SK-N-SH (cell line): Measurements from ENCODE around the gene LAPTM5. TPM values are rescaled to one million over a fixed set of nuclear protein-coding genes. Genes with fewer than 3 reads are reported as not detected.

Experiments
- CTCF ChIA-PET: fragments of 300-600, 350-600 bp; formaldehyde crosslinking; extraction: SDS; loops from one replicate; lab custom pipeline; 2021; lab: Yijun Ruan, JAX
- POLR2A ChIA-PET: fragments of 350-600 bp; sonication (Branson Sonifier 250); formaldehyde crosslinking; extraction: SDS; loops from one replicate; lab custom pipeline; 2020; ENCODE audit warnings: antibody characterized with exemption, inconsistent platforms; lab: Yijun Ruan, JAX
- DNase-seq: peaks from one replicate; pipeline ENCODE4 v3.0.0; 2012
- H2AFZ ChIP-seq: fragments of 200-600 bp; sonication (generic); 2 replicates; pipeline ENCODE4 v1.8.1; 2016; ENCODE audit warnings: antibody characterized with exemption, mild to moderate bottlenecking, low read depth
- H3F3A ChIP-seq: fragments of 200-600 bp; sonication (generic); replicated peaks from 2 replicates; pipeline ENCODE3; 2016; ENCODE audit warnings: antibody characterized with exemption, mild to moderate bottlenecking; ENCODE audit not compliant: insufficient read depth
- H3K27ac ChIP-seq, 2 experiments: fragments of 200-500 bp in 1 of 2; fragments of 200-600 bp in 1 of 2; sonication (Bioruptor generic) in 1 of 2; sonication (generic), shearing (Covaris generic) in 1 of 2; 2 replicates each; pipeline versions ENCODE4 v1.5.1 to v1.6.1; 2014 to 2016; ENCODE audit warnings: low read depth in 2 of 2, inconsistent platforms in 1 of 2, low read length in 1 of 2, mild to moderate bottlenecking in 1 of 2, mixed read lengths in 1 of 2
- H3K27me3 ChIP-seq: fragments of 200-600 bp; sonication (generic), shearing (Covaris generic); 2 replicates; pipeline ENCODE4 v1.6.1; 2016; ENCODE audit warnings: mixed run types; ENCODE audit not compliant: insufficient read depth
- H3K36me3 ChIP-seq, 2 experiments: fragments of 200-500 bp in 1 of 2; fragments of 200-600 bp in 1 of 2; sonication (Bioruptor generic) in 1 of 2; sonication (generic) in 1 of 2; replicated peaks in 1 of 2; 2 replicates each; pipeline versions ENCODE3 to v1.5.1; 2014 to 2016; ENCODE audit warnings: low read length in 1 of 2, mild to moderate bottlenecking in 1 of 2; ENCODE audit not compliant: insufficient read depth in 2 of 2, control insufficient read depth in 1 of 2
- H3K4me1 ChIP-seq, 2 experiments: fragments of 200-500 bp in 1 of 2; fragments of 200-600 bp in 1 of 2; sonication (Bioruptor generic) in 1 of 2; sonication (generic), shearing (Covaris generic) in 1 of 2; 2 replicates each; pipeline versions ENCODE4 v1.5.1 to v1.6.1; 2014 to 2016; ENCODE audit warnings: low read depth in 1 of 2, low read length in 1 of 2, mixed run types in 1 of 2; ENCODE audit not compliant: insufficient read depth in 2 of 2, control insufficient read depth in 1 of 2
- H3K4me2 ChIP-seq: fragments of 200-600 bp; sonication (generic), shearing (Covaris generic); 2 replicates; pipeline ENCODE4 v1.6.1; 2017; ENCODE audit warnings: mixed run types
- H3K4me3 ChIP-seq, 2 experiments: fragments of 200-500 bp in 1 of 2; fragments of 200-600 bp in 1 of 2; sonication (Bioruptor generic) in 1 of 2; sonication (generic), shearing (Covaris generic) in 1 of 2; 2 replicates each; pipeline versions ENCODE4 v1.5.1 to v1.8.1; 2014 to 2016; ENCODE audit warnings: low read depth in 2 of 2, inconsistent platforms in 1 of 2, low read length in 1 of 2, mild to moderate bottlenecking in 1 of 2, mixed read lengths in 1 of 2, moderate library complexity in 1 of 2
- H3K79me2 ChIP-seq: fragments of 200-600 bp; sonication (generic); 2 replicates; pipeline ENCODE4 v1.8.1; 2017; ENCODE audit warnings: mild to moderate bottlenecking; ENCODE audit not compliant: insufficient read depth
- H3K9ac ChIP-seq: fragments of 200-600 bp; sonication (generic); 2 replicates; pipeline ENCODE4 v1.6.1; 2017; ENCODE audit warnings: mixed run types
- H3K9me2 ChIP-seq: fragments of 200-600 bp; sonication (generic); 2 replicates; pipeline ENCODE4 v1.6.1; 2017; ENCODE audit warnings: mixed run types
- H3K9me3 ChIP-seq: fragments of 200-600 bp; sonication (generic); 2 replicates; pipeline ENCODE4 v1.6.1; 2017; ENCODE audit warnings: mixed run types, mild to moderate bottlenecking, moderate library complexity
- H4K20me1 ChIP-seq: fragments of 200-600 bp; sonication (generic); 2 replicates; pipeline ENCODE4 v1.6.1; 2017; ENCODE audit warnings: mild to moderate bottlenecking, mixed run types; ENCODE audit not compliant: insufficient read depth
- CHD2 ChIP-seq: fragments of 150-350 bp; IDR thresholded peaks from 2 replicates; pipeline ENCODE4 v1.6.1; 2018; ENCODE audit warnings: low read length; ENCODE audit not compliant: partially characterized antibody
- FOSL2 ChIP-seq: IDR thresholded peaks from 2 replicates; pipeline ENCODE4 v1.4.0; 2012; ENCODE audit warnings: low read depth, mild to moderate bottlenecking, moderate library complexity, borderline replicate concordance
- GABPA ChIP-seq: IDR thresholded peaks from 2 replicates; pipeline ENCODE4 v1.4.0; 2012; ENCODE audit warnings: low read depth, mild to moderate bottlenecking
- MEF2A ChIP-seq: IDR thresholded peaks from 2 replicates; pipeline ENCODE4 v1.4.0; 2012; ENCODE audit warnings: low read depth, borderline replicate concordance
- MXI1 ChIP-seq: IDR thresholded peaks from 2 replicates; pipeline ENCODE4 v1.6.1; 2012; ENCODE audit warnings: mild to moderate bottlenecking, low read depth, low read length, improper control_type of control experiment
- NRF1 ChIP-seq: IDR thresholded peaks from 2 replicates; pipeline ENCODE4 v1.6.1; 2012; ENCODE audit warnings: low read depth, mild to moderate bottlenecking, low read length
- POLR2AphosphoS5 ChIP-seq: IDR thresholded peaks from 2 replicates; pipeline ENCODE4 v1.6.1; 2012; ENCODE audit warnings: low read depth, low read length
- RAD21 ChIP-seq: IDR thresholded peaks from 2 replicates; pipeline ENCODE4 v1.6.1; 2012; ENCODE audit warnings: mild to moderate bottlenecking, low read length
- RXRA ChIP-seq: IDR thresholded peaks from 2 replicates; pipeline ENCODE4 v1.4.0; 2012; ENCODE audit warnings: low read depth, mild to moderate bottlenecking, borderline replicate concordance
- SMC3 ChIP-seq: IDR thresholded peaks from 2 replicates; pipeline ENCODE4 v1.6.1; 2012; ENCODE audit warnings: low read depth, low read length, improper control_type of control experiment
- TAF1 ChIP-seq: IDR thresholded peaks from 2 replicates; pipeline ENCODE4 v1.6.1; 2012; ENCODE audit warnings: low read depth, mild to moderate bottlenecking, low read length, moderate library complexity, borderline replicate concordance
- YY1 ChIP-seq: IDR thresholded peaks from 2 replicates; pipeline ENCODE4 v1.4.0; 2012; ENCODE audit warnings: low read depth, mild to moderate bottlenecking
- WGBS: methylation state at CpG from one replicate; pipeline ENCODE4 v1.1.6; 2017; ENCODE audit warnings: low lambda C conversion rate; 5-methylcytosine and 5-hydroxymethylcytosine counted together
- polyA plus RNA-seq, 3 experiments: library from polyadenylated mRNA; depleted of rRNA; stranded (reverse); fragments of >200 nt; gene quantifications; 2 replicates each; pipeline ENCODE4 v1.2.3, GENCODE V29; 2012
- TF ChIP-seq, protein P1 (sequence below): IDR thresholded peaks from 2 replicates; pipeline ENCODE4 v1.4.0; 2012; ENCODE audit warnings: low read depth, borderline replicate concordance
- TF ChIP-seq, protein P2 (sequence below): fragments of 150-350 bp; IDR thresholded peaks from 2 replicates; pipeline ENCODE4 v1.6.1; 2016; ENCODE audit warnings: mild to moderate bottlenecking, low read depth, low read length

Gene LAPTM5
- polyA plus RNA-seq, 1 of the 3 experiments (the other 2 are of a cell fraction) = 1.1 TPM

DNA sequence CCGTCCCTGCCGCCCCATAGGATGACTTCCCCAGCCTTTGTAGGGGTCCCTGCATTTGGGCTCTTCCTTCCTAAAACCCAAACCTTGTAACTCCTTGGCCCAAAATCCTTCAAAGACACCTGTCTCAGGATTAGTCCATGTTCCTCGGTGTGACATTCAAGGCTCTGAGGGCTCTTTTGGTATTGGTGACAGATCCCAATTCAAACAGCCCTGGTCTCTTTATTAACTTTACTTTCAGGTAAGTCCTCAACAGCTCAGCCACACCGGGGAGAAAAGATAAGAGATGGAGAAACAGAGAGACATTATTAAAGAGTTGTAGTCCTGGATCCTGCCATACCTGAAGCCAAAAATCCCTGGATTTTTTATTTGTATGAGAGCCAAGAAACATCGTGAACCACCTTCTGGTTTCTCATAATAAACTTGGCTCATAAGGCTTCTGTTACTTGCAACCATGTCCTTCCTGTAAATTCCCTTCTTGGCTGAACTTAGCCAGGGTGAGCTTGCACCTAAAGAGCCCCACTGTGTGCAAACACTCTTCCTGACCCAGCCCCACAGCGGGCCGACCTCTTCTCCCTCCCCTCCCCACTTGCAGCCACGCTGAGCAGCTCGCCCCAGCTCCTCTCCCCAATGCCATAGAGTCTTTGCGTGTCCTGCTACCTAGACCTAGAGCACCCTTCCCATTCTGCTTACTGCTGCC lies 26.3 kb downstream of the LAPTM5 start:
- TF ChIP-seq MXI1 = no peak
- no peak for TF ChIP-seq GABPA
- TF ChIP-seq NRF1 = no peak
- no peak for TF ChIP-seq SMC3
- TF ChIP-seq MEF2A = no peak
- no peak for TF ChIP-seq RXRA
- no peak for TF ChIP-seq RAD21
- TF ChIP-seq, protein P1, sequence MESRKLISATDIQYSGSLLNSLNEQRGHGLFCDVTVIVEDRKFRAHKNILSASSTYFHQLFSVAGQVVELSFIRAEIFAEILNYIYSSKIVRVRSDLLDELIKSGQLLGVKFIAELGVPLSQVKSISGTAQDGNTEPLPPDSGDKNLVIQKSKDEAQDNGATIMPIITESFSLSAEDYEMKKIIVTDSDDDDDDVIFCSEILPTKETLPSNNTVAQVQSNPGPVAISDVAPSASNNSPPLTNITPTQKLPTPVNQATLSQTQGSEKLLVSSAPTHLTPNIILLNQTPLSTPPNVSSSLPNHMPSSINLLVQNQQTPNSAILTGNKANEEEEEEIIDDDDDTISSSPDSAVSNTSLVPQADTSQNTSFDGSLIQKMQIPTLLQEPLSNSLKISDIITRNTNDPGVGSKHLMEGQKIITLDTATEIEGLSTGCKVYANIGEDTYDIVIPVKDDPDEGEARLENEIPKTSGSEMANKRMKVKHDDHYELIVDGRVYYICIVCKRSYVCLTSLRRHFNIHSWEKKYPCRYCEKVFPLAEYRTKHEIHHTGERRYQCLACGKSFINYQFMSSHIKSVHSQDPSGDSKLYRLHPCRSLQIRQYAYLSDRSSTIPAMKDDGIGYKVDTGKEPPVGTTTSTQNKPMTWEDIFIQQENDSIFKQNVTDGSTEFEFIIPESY = no peak
- TF ChIP-seq, protein P2, sequence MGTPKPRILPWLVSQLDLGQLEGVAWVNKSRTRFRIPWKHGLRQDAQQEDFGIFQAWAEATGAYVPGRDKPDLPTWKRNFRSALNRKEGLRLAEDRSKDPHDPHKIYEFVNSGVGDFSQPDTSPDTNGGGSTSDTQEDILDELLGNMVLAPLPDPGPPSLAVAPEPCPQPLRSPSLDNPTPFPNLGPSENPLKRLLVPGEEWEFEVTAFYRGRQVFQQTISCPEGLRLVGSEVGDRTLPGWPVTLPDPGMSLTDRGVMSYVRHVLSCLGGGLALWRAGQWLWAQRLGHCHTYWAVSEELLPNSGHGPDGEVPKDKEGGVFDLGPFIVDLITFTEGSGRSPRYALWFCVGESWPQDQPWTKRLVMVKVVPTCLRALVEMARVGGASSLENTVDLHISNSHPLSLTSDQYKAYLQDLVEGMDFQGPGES = no peak
- TF ChIP-seq FOSL2 = no peak
- TF ChIP-seq YY1 = no peak
- no peak for TF ChIP-seq POLR2AphosphoS5
- no peak for TF ChIP-seq TAF1
- no peak for TF ChIP-seq CHD2
- ChIA-PET CTCF (interaction anchor here (5.7 to 14.9 kb wide), 2 partner anchors 12 to 51 kb away, joined by 42 to 377 read pairs; no protein-coding TSS in a partner anchor), POLR2A (no interaction called here)
- Histone ChIP-seq H2AFZ (no peak overlapping the region), H3K4me2 (no peak overlapping the region), H4K20me1 (no peaks in the 10 kb centered on the region), H3K9ac (no peak overlapping the region), H3K36me3 (peaks cover 0 to under 1% of the 10 kb centered on the region in 2 experiments), H3K9me2 (no peaks in the 10 kb centered on the region), H3K9me3 (no peaks in the 10 kb centered on the region), H3K27me3 (no peaks in the 10 kb centered on the region), H3K79me2 (no peaks in the 10 kb centered on the region), H3K27ac (no peak overlapping the region), H3K4me3 (no peak overlapping the region), H3F3A (peaks cover 11% of the 10 kb centered on the region), H3K4me1 (peaks cover 6% of the 10 kb centered on the region in 2 experiments; a peak in 3 of 4 replicates)
- DNase-seq = no peak
- WGBS = 90% methylated on average over 10 of the region's 10 CpGs
